Activated T-helper 1 cell treated with anti-CD3 and anti-CD28 coated beads, Interleukin-2, amount 50 U/mL, for 16 hours (primary cell): ENCODE measurements around the gene MICALL2.

ENCODE experiments used
- DNase-seq, 2 donors: peaks; one replicate each; pipeline ENCODE4 v3.0.0-alpha.2; 2020; ENCODE audit warnings: low read depth in 1 of 2, low spot score in 1 of 2

Gene MICALL2

DNA sequence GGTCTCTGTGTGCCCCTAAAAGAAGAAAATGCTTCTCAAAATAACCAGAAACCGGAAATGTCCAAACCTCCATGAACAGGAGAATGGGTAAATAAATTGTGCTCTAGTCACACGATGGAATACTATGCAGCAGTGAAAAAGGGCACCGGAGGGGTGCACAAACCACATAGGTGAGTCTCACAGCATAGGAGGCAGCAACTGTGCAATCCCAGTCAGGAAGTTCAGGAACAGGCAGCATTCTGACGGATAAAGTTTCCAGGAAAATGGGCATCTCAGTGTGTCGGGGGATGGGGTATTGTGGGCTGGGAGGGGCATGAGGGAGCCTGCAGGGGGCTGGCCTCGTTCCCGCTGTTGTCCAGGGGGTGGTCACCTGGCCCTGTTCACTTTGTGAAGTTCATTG, 63.1 kb downstream of the MICALL2 start:
- no peak for DNase-seq

DNA sequence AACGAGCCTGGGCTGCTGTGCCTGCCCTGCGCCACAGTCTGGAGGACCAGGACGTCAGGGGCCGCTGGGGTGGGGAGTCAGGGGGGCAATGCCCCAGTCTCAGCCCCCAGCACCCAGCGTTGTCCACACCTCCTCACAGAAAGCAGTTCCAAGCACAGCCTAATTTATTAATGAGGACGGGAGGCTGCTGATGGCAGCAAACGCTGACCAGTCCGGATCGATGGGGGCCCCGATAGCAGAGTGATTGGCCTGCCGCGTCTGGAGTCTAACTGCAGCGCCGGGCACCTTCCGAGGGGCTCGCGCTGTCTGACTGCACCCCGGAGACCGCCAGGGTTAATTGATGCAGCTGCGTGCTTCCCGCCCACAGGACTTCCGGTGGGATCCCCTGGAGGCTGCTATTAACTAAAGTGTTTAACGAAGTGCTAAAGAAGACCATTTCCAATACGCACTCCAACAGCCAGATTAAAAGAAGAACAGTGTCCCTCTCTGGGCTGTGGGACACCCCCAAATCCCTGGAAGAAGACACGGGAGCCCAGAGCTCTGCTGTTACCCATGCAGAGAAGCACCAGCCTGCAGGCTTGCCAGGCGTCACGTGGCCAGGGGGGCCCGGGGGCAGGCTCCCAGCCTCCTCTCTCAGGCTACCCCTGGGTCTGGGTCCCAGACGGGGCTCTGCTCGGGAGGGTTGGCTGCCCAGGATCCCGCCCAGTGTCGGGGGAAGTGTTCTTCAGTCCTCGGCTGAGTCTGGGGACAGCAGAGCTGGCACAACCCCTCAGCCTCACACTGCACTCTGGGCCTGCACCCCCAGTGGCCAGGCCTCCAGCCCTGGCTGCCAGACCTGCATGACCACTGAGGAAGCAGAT, 63.8 kb downstream of the MICALL2 start:
- DNase-seq = no peak

- DNase-seq = no peak
Measured at GRCh38 chr7:1394371-1394770, 64.9 kb downstream of the MICALL2 start.

DNA sequence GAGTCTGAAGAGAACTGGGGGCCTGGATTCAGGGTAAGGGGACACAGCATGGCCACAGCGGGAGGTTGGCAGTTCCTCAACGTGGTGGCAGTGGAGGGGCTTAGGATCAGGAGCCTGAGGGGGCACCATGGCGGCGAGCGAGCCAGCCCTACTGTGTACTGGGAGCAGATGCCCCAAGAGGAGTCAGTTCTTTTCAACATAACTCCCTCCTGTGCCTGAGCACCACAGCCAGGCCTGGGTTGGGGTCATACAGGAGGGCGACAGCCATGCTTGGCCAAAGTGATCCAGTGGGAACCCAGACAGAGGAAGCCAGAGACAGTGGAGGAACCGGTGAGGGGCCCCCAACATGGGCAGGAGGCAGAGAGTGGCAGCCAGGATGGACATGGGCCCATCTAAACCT, 65.8 kb downstream of the MICALL2 start:
- no peak for DNase-seq

GRCh38 chr7:1392556-1392955, 66.7 kb downstream of the MICALL2 start:
- DNase-seq = no peak

GRCh38 chr7:1391449-1391848, 67.8 kb downstream of the MICALL2 start:
- no peak for DNase-seq

- no peak for DNase-seq
Measured at GRCh38 chr7:1388703-1389335, 70.5 kb downstream of the MICALL2 start.

DNA sequence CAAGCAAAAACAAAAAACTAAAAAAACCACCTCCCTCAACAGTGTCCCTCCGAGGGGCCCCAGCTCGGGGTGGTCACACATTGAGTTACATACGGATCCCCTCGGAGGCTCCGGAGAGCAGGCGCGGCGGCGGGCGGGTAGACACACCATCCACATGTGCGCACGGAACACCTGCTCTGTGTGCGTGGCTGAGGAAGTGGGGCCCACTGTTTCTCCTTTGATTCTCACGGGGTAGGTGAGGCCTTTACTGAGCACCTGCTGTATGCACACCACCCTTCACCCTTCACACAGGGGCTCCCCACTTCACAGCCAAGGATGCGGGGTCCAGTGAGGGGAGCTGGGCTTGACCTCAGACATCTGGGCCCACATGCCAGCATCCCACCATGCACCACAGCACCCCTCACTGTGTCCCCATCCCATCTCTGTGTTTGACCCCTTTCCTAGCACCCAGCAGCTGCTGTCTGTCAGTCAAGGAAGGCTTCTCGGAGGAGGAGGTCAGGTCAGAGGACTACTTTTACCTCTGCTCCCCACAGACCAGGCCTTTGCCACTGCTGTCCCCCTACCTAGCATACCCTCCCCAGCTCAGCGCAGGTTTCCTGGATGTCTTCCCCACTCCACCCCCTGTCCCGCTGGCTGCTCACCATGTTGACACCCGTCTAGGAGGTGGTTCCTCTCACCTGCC, 71.1 kb downstream of the MICALL2 start:
- DNase-seq = no peak

- no peak for DNase-seq
Measured at GRCh38 chr7:1387261-1387660, 72.0 kb downstream of the MICALL2 start.

DNA sequence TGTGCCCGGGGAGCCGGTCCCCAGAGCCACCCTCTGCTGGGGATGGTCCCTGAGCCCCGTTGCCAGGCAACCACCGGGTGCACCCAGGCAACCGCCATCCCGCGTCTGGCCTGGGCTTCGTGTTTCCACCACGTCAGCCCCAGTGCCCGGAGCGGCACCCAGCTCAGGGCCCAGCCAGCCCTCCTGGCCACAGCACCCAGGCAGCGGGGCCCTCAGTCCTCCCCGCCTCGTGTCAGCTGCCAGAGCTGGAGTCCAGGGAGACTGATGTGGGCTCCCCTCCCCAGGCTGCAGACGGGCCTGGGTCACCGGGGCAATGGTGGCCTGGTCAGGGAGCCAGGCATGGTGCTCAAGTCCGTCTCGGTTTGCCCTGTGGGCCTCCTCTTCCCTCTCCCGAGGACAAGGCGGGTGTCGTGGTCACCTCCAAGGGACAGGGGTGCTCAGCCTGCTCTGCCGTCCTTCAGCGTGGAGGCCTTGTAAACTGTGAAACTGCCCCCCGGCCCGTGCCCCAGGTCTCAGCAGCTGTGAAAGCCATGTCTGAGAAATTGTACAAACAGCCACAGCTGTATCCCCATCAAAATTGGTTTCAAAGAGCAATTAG, 72.5 kb downstream of the MICALL2 start:
- no peak for DNase-seq

DNA sequence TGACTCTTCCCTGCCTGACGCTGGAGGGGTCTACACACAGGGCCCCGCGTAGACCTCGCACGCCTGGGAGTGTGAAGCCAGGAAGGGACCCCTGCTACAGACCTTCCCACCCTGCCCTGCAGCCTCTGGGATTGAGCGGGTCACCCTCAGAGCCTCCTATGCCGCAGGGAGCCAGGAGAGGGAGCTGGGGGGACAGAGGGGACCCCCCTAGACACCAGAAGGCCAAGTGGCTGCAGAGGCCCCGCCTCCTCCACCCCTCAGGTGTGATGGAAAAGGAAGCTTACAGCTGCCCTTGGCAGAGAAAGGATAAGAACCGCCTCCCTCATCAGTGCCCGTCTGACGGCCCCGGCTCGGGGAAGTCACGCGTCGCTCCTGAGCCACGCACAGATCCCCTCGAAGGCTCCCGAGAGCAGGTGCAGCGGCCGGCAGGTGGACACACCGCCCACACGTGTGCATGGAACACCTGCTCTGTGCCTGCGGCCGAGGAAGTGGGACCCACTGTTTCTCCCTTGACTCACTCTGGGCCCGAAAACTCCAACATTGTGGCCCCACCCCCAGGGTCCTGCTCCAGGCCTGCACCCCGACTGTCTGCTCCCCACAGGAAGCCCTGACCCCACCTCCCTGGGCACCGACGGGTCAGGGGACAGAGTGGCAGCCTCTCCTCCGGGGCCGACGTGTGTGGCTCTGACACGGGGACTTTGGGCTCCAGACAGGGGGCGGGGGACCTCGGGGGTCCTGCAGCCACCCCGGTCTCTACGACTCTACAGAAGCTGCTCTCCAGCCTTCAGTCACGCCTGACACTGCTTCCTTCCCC, 73.3 kb downstream of the MICALL2 start:
- DNase-seq = no peak

- DNase-seq = no peak
Measured at GRCh38 chr7:1385086-1385808, 74.0 kb downstream of the MICALL2 start.
